CD14-positive monocyte (primary cell): ENCODE measurements around the gene FAM53B. TPM values are rescaled to one million over a fixed set of nuclear protein-coding genes. Genes with fewer than 3 reads are reported as not detected.

ENCODE experiments used
- DNase-seq, 3 donors: peaks; one replicate each; pipeline ENCODE4 v3.0.0-alpha.2; 2011 to 2022
- H2AFZ ChIP-seq: 2 replicates; pipeline ENCODE4 v1.6.0; 2012; ENCODE audit warnings: mild to moderate bottlenecking, low read depth, low read length, inconsistent platforms; ENCODE audit not compliant: insufficient read depth, poor library complexity, severe bottlenecking
- H3K27ac ChIP-seq, 2 donors: 1 replicate in 1 of 2; 2 replicates in 1 of 2; pipeline ENCODE4 v1.5.1; 2012 to 2013; ENCODE audit warnings: low read length in 2 of 2, control low read depth in 1 of 2, inconsistent platforms in 1 of 2, low read depth in 1 of 2, mild to moderate bottlenecking in 1 of 2
- H3K27me3 ChIP-seq, 2 donors: one replicate each; pipeline versions ENCODE4 v1.6.0 to v1.6.1; 2011 to 2013; ENCODE audit warnings: low read length in 2 of 2; ENCODE audit not compliant: control insufficient read depth in 2 of 2, insufficient read depth in 2 of 2
- H3K36me3 ChIP-seq, 2 donors: replicated peaks in 1 of 2; 1 replicate in 1 of 2; 2 replicates in 1 of 2; pipeline versions ENCODE4 v1.5.1 to v1.6.1; 2012 to 2013; ENCODE audit warnings: low read length in 2 of 2, control low read depth in 1 of 2, inconsistent platforms in 1 of 2, mild to moderate bottlenecking in 1 of 2; ENCODE audit not compliant: insufficient read depth in 2 of 2, control insufficient read depth in 1 of 2
- H3K4me1 ChIP-seq, 2 donors: 1 replicate in 1 of 2; 2 replicates in 1 of 2; pipeline versions ENCODE4 v1.5.1 to v1.6.1; 2012 to 2013; ENCODE audit warnings: low read length in 2 of 2, control low read depth in 1 of 2, inconsistent platforms in 1 of 2, mild to moderate bottlenecking in 1 of 2, moderate library complexity in 1 of 2; ENCODE audit not compliant: insufficient read depth in 2 of 2, control insufficient read depth in 1 of 2
- H3K4me2 ChIP-seq: replicated peaks from 2 replicates; pipeline ENCODE3; 2012; ENCODE audit warnings: low read length, moderate library complexity, mild to moderate bottlenecking; ENCODE audit not compliant: poor library complexity, severe bottlenecking; ENCODE audit errors: extremely low read depth
- H3K4me3 ChIP-seq, 3 experiments: fragments of 200-600 bp in 1 of 3; sonication (generic) in 1 of 3; replicated peaks in 1 of 3; 1 replicate in 2 of 3; 2 replicates in 1 of 3; pipeline ENCODE4 v1.5.1; 2011 to 2013; ENCODE audit warnings: low read length in 3 of 3, mild to moderate bottlenecking in 3 of 3, control low read depth in 2 of 3, low read depth in 2 of 3, inconsistent platforms in 1 of 3, moderate library complexity in 1 of 3
- H3K79me2 ChIP-seq: 2 replicates; pipeline ENCODE4 v1.6.0; 2012; ENCODE audit warnings: mild to moderate bottlenecking, control low read depth, inconsistent platforms, low read length, moderate library complexity; ENCODE audit not compliant: insufficient read depth
- H3K9ac ChIP-seq: 2 replicates; pipeline ENCODE4 v1.6.0; 2017; ENCODE audit warnings: low read length, mild to moderate bottlenecking; ENCODE audit not compliant: insufficient read depth, poor library complexity, severe bottlenecking
- H3K9me3 ChIP-seq, 2 donors: replicated peaks in 1 of 2; 1 replicate in 1 of 2; 2 replicates in 1 of 2; pipeline versions ENCODE4 v1.5.1 to v1.6.1; 2012 to 2013; ENCODE audit warnings: low read length in 2 of 2, control low read depth in 1 of 2; ENCODE audit not compliant: control insufficient read depth in 1 of 2, insufficient read depth in 1 of 2
- H4K20me1 ChIP-seq: 2 replicates; pipeline ENCODE4 v1.6.0; 2012; ENCODE audit warnings: mild to moderate bottlenecking, low read length, control low read depth, moderate library complexity; ENCODE audit not compliant: insufficient read depth
- H3K27ac Mint-ChIP-seq, 7 donors: one replicate each; pipeline ENCODE4 v1.8.0; 2020; ENCODE audit warnings: mild to moderate bottlenecking in 7 of 7, mixed read lengths in 7 of 7, moderate library complexity in 6 of 7, inconsistent platforms in 2 of 7
- H3K27me3 Mint-ChIP-seq, 3 donors: one replicate each; pipeline ENCODE4 v1.8.0; 2021 to 2022; ENCODE audit warnings: low read depth in 3 of 3, mild to moderate bottlenecking in 3 of 3, mixed read lengths in 3 of 3, moderate library complexity in 3 of 3, inconsistent platforms in 1 of 3
- H3K36me3 Mint-ChIP-seq, 2 donors: one replicate each; pipeline ENCODE4 v1.8.0; 2020; ENCODE audit warnings: mixed read lengths in 2 of 2, inconsistent platforms in 1 of 2, mild to moderate bottlenecking in 1 of 2
- H3K4me1 Mint-ChIP-seq: one replicate; pipeline ENCODE4 v1.8.0; 2020; ENCODE audit warnings: mild to moderate bottlenecking, mixed read lengths
- H3K4me3 Mint-ChIP-seq, 2 donors: one replicate each; pipeline ENCODE4 v1.8.0; 2020; ENCODE audit warnings: mild to moderate bottlenecking in 2 of 2, mixed read lengths in 2 of 2, moderate library complexity in 1 of 2
- H3K9me3 Mint-ChIP-seq, 7 donors: one replicate each; pipeline ENCODE4 v1.8.0; 2020 to 2022; ENCODE audit warnings: mixed read lengths in 7 of 7, mild to moderate bottlenecking in 6 of 7, moderate library complexity in 6 of 7, inconsistent platforms in 2 of 7
- CTCF ChIP-seq: fragments of 200-600 bp; IDR thresholded peaks from one replicate; pipeline ENCODE4 v1.8.0; 2022; ENCODE audit warnings: antibody characterized with exemption, mild to moderate bottlenecking
- WGBS: methylation state at CpG from one replicate; pipeline ENCODE4 v1.1.5; 2013; ENCODE audit warnings: missing lambda C conversion rate; ENCODE audit not compliant: insufficient coverage; 5-methylcytosine and 5-hydroxymethylcytosine counted together
- intact Hi-C, 2 donors: fragments of 100-400 bp; cut with micrococcal nuclease; formaldehyde crosslinking; loops; one replicate each; pipeline versions ENCODE4 v1.15.0 to v1.15.1; 2023
- polyA plus RNA-seq, 3 donors: library from polyadenylated mRNA; depleted of rRNA in 1 of 3; unstranded in 2 of 3; stranded (reverse) in 1 of 3; fragments of 300-500 nt in 2 of 3; fragments of >200 nt in 1 of 3; fragmentation: Illumina TruSeq in 2 of 3; gene quantifications; 1 replicate in 2 of 3; 2 replicates in 1 of 3; pipeline ENCODE4 v1.2.3, GENCODE V29; 2012 to 2021

The FAM53B gene
- polyA plus RNA-seq, 3 donors: 5.8 to 23.3 (median 12.6) TPM

GRCh38 chr10:124579011-124579399 lies 165.2 kb downstream of the FAM53B start:
- Mint-ChIP-seq H3K4me3 (no peak overlapping the region), H3K27me3 (peaks cover 2 to 4% (median 3%) of the 10 kb centered on the region in 3 donors), H3K36me3 (peaks cover 0 to under 1% of the 10 kb centered on the region in 2 donors), H3K9me3 (peaks cover 0 to 7% (median 0%) of the 10 kb centered on the region in 7 donors), H3K27ac (no peak overlapping the region), H3K4me1 (no peaks in the 10 kb centered on the region)
- WGBS: 96% methylated on average over 16 of the region's 16 CpGs
- Histone ChIP-seq H3K4me1 (no peaks in the 10 kb centered on the region), H3K4me3 (no peak overlapping the region), H2AFZ (no peak overlapping the region), H3K36me3 (no peaks in the 10 kb centered on the region), H3K27ac (no peak overlapping the region), H3K79me2 (no peaks in the 10 kb centered on the region), H3K9me3 (no peaks in the 10 kb centered on the region), H3K27me3 (no peaks in the 10 kb centered on the region), H3K9ac (no peak overlapping the region), H3K4me2 (no peak overlapping the region), H4K20me1 (no peaks in the 10 kb centered on the region)
- intact Hi-C loops: no loop called here
- TF ChIP-seq CTCF: no peak
- DNase-seq: no peak

- no peaks in the 10 kb centered on the region for H3K4me1 Mint-ChIP-seq
- no peaks in the 10 kb centered on the region for H3K4me1 ChIP-seq
- no peak for DNase-seq
- H3K36me3 Mint-ChIP-seq: peaks cover 0 to 2% of the 10 kb centered on the region in 2 donors
- H3K79me2 ChIP-seq: no peaks in the 10 kb centered on the region
- WGBS: 97% methylated on average over 15 of the region's 23 CpGs
- no peaks in the 10 kb centered on the region for H4K20me1 ChIP-seq
- H3K27me3 Mint-ChIP-seq: peaks cover 2 to 4% (median 3%) of the 10 kb centered on the region in 3 donors
- TF ChIP-seq CTCF: no peak
- no peak overlapping the region for H3K4me2 ChIP-seq
- no peak overlapping the region for H3K27ac ChIP-seq
- no peak overlapping the region for H3K9ac ChIP-seq
- H3K9me3 ChIP-seq: no peaks in the 10 kb centered on the region
- H3K27ac Mint-ChIP-seq: peak overlapping the region in 1 of 7 donors; percentile 56
- H3K4me3 ChIP-seq: no peak overlapping the region
- peaks cover 0 to 7% (median 0%) of the 10 kb centered on the region in 7 donors for H3K9me3 Mint-ChIP-seq
- no peak overlapping the region for H2AFZ ChIP-seq
- no peaks in the 10 kb centered on the region for H3K27me3 ChIP-seq
- no peak overlapping the region for H3K4me3 Mint-ChIP-seq
- no peaks in the 10 kb centered on the region for H3K36me3 ChIP-seq
- intact Hi-C loops: no loop called here
Measured at GRCh38 chr10:124578231-124579010, 165.8 kb downstream of the FAM53B start.
